OCI-LY3 (cell line): ENCODE data around the gene DIP2C.

Experiments used
- EZH2phosphoT487 ChIP-seq: fragments of 200-600 bp; shearing (Covaris generic); IDR thresholded peaks from 2 replicates; pipeline ENCODE4 v1.6.1; 2018; ENCODE audit warnings: antibody characterized with exemption, mixed run types, low read depth
- TF ChIP-seq, protein P1 (sequence below): fragments of 200-600, 300-600 bp; sonication (generic); IDR thresholded peaks from 2 replicates; pipeline ENCODE4 v1.5.1; 2014; ENCODE audit warnings: antibody characterized with exemption, low read length, low read depth

DNA sequence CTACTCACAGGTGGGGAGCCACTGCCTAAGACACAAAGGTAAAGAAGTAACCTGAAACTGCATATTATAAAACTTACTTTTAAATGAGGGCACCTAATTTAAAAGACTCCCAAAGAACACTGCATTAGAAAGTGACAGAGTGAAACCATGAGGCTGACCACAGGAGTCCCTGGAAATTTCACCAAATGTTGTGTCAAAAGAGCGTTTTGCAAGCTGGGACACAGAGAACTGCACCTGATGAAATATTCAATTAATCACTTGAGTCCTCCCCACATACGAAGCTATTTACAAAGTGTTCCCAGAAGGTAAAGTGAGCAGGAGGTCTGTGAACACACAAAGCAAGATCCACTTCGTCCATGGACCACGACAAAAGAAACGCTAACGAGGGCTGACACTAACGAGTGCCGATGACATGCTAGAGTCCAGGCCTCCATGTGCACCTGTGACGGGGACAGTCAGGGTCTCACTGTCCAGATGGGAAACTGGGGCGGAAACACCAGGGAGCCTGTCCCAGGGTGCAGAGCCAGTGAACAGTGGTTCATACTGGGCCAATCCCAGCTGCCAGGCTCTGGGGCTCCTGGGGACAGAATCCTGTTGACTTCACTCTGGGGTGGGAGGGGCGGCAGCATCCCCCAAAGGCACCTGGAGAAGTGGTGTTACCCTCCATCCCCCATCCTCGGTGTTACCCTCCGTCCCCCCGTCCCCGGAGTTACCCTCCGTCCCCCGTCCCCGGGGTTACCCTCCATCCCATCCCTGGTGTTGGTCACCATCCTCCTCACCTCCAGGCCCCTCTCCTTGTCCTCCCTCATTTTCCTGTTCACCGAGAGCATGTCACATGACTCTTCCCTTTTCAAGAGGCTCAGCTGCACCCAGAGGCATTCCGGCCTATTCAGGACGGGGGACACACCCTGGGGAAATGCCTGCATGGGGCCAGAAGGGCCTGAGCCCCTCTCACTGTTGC is 63.4 kb downstream of the DIP2C start:
- TF ChIP-seq, protein P1, sequence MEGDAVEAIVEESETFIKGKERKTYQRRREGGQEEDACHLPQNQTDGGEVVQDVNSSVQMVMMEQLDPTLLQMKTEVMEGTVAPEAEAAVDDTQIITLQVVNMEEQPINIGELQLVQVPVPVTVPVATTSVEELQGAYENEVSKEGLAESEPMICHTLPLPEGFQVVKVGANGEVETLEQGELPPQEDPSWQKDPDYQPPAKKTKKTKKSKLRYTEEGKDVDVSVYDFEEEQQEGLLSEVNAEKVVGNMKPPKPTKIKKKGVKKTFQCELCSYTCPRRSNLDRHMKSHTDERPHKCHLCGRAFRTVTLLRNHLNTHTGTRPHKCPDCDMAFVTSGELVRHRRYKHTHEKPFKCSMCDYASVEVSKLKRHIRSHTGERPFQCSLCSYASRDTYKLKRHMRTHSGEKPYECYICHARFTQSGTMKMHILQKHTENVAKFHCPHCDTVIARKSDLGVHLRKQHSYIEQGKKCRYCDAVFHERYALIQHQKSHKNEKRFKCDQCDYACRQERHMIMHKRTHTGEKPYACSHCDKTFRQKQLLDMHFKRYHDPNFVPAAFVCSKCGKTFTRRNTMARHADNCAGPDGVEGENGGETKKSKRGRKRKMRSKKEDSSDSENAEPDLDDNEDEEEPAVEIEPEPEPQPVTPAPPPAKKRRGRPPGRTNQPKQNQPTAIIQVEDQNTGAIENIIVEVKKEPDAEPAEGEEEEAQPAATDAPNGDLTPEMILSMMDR: no peak
- no peak for TF ChIP-seq EZH2phosphoT487
